SK-N-SH treated with all-trans-retinoic acid at 6 μM for 48 hours (cell line): ENCODE measurements around the gene THAP2.

Experiments
- BACH2 ChIP-seq: fragments of 250-450 bp; sonication (Bioruptor Pico); IDR thresholded peaks from 2 replicates; pipeline ENCODE4 v1.9.0; 2021; ENCODE audit warnings: mild to moderate bottlenecking, borderline replicate concordance
- CSDC2 ChIP-seq: fragments of 250-450 bp; sonication (Bioruptor Pico); IDR thresholded peaks from 2 replicates; pipeline ENCODE4 v1.5.0; 2020; ENCODE audit warnings: mild to moderate bottlenecking, moderate library complexity
- GLIS3 ChIP-seq: fragments of 250-450 bp; sonication (Bioruptor Pico); IDR thresholded peaks from 2 replicates; pipeline ENCODE4 v1.5.0; 2020; ENCODE audit warnings: mild to moderate bottlenecking, moderate library complexity
- PPARA ChIP-seq: fragments of 250-450 bp; sonication (Bioruptor Pico); IDR thresholded peaks from 2 replicates; pipeline ENCODE4 v1.5.0; 2020; ENCODE audit warnings: mild to moderate bottlenecking, borderline replicate concordance
- ZFP3 ChIP-seq: fragments of 250-450 bp; sonication (Bioruptor Pico); IDR thresholded peaks from 2 replicates; pipeline ENCODE4 v1.5.0; 2020; ENCODE audit warnings: mild to moderate bottlenecking, moderate library complexity
- TF ChIP-seq, protein P1 (sequence below): fragments of 250-450 bp; sonication (Bioruptor Pico); IDR thresholded peaks from 2 replicates; pipeline ENCODE4 v1.5.1; 2020; ENCODE audit warnings: low read depth, mild to moderate bottlenecking, moderate library complexity

DNA sequence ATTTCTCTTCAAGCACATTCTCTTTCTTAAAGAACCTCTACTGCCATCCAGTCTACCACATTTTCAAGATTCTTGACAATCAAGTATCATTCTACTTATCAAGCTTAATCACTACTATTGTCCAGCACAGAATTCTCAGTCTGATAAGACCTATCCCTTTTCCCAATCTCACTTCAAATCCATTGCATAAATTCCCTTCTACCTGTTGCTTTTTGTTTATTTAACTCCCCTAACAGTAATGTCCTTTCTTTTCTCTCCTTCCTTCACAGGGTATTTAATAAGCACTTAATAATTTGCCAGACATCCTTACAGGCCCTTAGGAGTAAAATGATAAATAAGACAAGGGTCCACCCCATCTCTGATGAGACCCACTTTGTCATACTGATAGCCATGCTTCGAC is 42.2 kb upstream of the THAP2 start:
- TF ChIP-seq ZFP3 (CRISPR knock-in tag) (no peak), BACH2 (CRISPR knock-in tag) (no peak), CSDC2 (CRISPR knock-in tag) (no peak), PPARA (CRISPR knock-in tag) (no peak), GLIS3 (CRISPR knock-in tag) (no peak)
- TF ChIP-seq, protein P1, sequence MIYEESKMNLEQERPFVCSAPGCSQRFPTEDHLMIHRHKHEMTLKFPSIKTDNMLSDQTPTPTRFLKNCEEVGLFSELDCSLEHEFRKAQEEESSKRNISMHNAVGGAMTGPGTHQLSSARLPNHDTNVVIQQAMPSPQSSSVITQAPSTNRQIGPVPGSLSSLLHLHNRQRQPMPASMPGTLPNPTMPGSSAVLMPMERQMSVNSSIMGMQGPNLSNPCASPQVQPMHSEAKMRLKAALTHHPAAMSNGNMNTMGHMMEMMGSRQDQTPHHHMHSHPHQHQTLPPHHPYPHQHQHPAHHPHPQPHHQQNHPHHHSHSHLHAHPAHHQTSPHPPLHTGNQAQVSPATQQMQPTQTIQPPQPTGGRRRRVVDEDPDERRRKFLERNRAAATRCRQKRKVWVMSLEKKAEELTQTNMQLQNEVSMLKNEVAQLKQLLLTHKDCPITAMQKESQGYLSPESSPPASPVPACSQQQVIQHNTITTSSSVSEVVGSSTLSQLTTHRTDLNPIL (CRISPR knock-in tag): no peak
